Endothelial cell of umbilical vein (primary cell): Measurements from ENCODE around the gene PPP1R1A. TPM values are rescaled to one million over a fixed set of nuclear protein-coding genes. Genes with fewer than 3 reads are reported as not detected.

Experiments
- BruUV-seq: library from RNA; stranded (reverse); fragments of 400-500 nt; replicated peaks from 2 replicates; lab custom pipeline; 2021; lab: Mats Ljungman, UMichigan
- CTCF ChIA-PET: fragments of 300-600, 350-600 bp; sonication (Branson Sonifier 250); formaldehyde crosslinking; loops from one replicate; lab custom pipeline; 2021; ENCODE audit warnings: antibody characterized with exemption, inconsistent platforms; lab: Charles Lee
- POLR2A ChIA-PET: fragments of 300-600, 350-600 bp; sonication (Branson Sonifier 250); formaldehyde crosslinking; loops from one replicate; lab custom pipeline; 2021; ENCODE audit warnings: antibody characterized with exemption, inconsistent platforms; lab: Charles Lee
- DNase-seq: peaks from one replicate; pipeline ENCODE4 v3.0.0-alpha.2; 2011; ENCODE audit warnings: low read depth, low spot score
- FAIRE-seq: peaks from 2 replicates; lab custom pipeline; 2011; peaks lifted over from hg19 to GRCh38; lab: Jason Lieb, UNC
- H2AFZ ChIP-seq: 2 replicates; pipeline ENCODE4 v1.6.0; 2012; ENCODE audit warnings: low read depth, low read length, control low read depth, inconsistent platforms
- H3K27ac ChIP-seq: 2 replicates; pipeline ENCODE4 v1.5.1; 2011; ENCODE audit warnings: low read depth, mild to moderate bottlenecking, control low read depth, low read length, moderate library complexity; ENCODE audit not compliant: insufficient read depth
- H3K27me3 ChIP-seq, 2 experiments: 2 replicates each; pipeline versions ENCODE4 v1.6.0 to v1.6.1; 2011; ENCODE audit warnings: low read length in 2 of 2, mixed read lengths in 1 of 2; ENCODE audit not compliant: control insufficient read depth in 2 of 2, insufficient read depth in 2 of 2
- H3K36me3 ChIP-seq, 2 experiments: 2 replicates in 1 of 2; 3 replicates in 1 of 2; pipeline ENCODE4 v1.5.1; 2011; ENCODE audit warnings: low read length in 2 of 2, mild to moderate bottlenecking in 1 of 2, moderate library complexity in 1 of 2; ENCODE audit not compliant: control insufficient read depth in 2 of 2, insufficient read depth in 2 of 2; ENCODE audit errors: extremely low read depth in 1 of 2
- H3K4me1 ChIP-seq: 3 replicates; pipeline ENCODE4 v1.5.1; 2011; ENCODE audit warnings: mild to moderate bottlenecking, low read length; ENCODE audit not compliant: control insufficient read depth, insufficient read depth; ENCODE audit errors: extremely low read depth
- H3K4me2 ChIP-seq: 2 replicates; pipeline ENCODE4 v1.6.1; 2011; ENCODE audit warnings: low read length, control low read depth, mixed read lengths; ENCODE audit not compliant: insufficient read depth
- H3K4me3 ChIP-seq, 3 experiments: fragments of 200-600 bp in 1 of 3; sonication (generic), shearing (Covaris generic) in 1 of 3; replicated peaks in 1 of 3; 2 replicates each; pipeline ENCODE4 v1.5.1; 2011 to 2016; ENCODE audit warnings: control low read depth in 3 of 3, low read length in 3 of 3, mild to moderate bottlenecking in 2 of 3, inconsistent platforms in 1 of 3, low read depth in 1 of 3, moderate library complexity in 1 of 3; ENCODE audit not compliant: insufficient read depth in 1 of 3
- H3K79me2 ChIP-seq: 2 replicates; pipeline ENCODE4 v1.6.0; 2012; ENCODE audit warnings: low read length, inconsistent platforms; ENCODE audit not compliant: control insufficient read depth, insufficient read depth
- H3K9ac ChIP-seq: replicated peaks from 2 replicates; pipeline ENCODE3; 2011; ENCODE audit warnings: low read length, control low read depth; ENCODE audit not compliant: insufficient read depth; ENCODE audit errors: extremely low read depth
- H3K9me1 ChIP-seq: replicated peaks from 3 replicates; pipeline ENCODE4 v1.6.0; 2011; ENCODE audit warnings: mild to moderate bottlenecking, low read length; ENCODE audit not compliant: control insufficient read depth, insufficient read depth; ENCODE audit errors: extremely low read depth
- H3K9me3 ChIP-seq: replicated peaks from 2 replicates; pipeline ENCODE4 v1.5.1; 2012; ENCODE audit warnings: low read length, inconsistent platforms; ENCODE audit not compliant: control insufficient read depth, insufficient read depth
- H4K20me1 ChIP-seq: replicated peaks from 2 replicates; pipeline ENCODE3; 2011; ENCODE audit warnings: mild to moderate bottlenecking, low read length; ENCODE audit not compliant: control insufficient read depth, insufficient read depth; ENCODE audit errors: extremely low read depth
- CTCF ChIP-seq, 2 donors: IDR thresholded peaks; 1 replicate in 1 of 2; 2 replicates in 1 of 2; pipeline ENCODE4 v1.5.1; 2011; ENCODE audit warnings: low read length in 2 of 2, mild to moderate bottlenecking in 2 of 2, moderate library complexity in 2 of 2, control low read depth in 1 of 2, inconsistent platforms in 1 of 2, low read depth in 1 of 2; ENCODE audit not compliant: insufficient read depth in 1 of 2; ENCODE audit errors: extremely low read depth in 1 of 2
- FOS ChIP-seq: IDR thresholded peaks from 2 replicates; pipeline ENCODE4 v1.6.1; 2011; ENCODE audit warnings: mild to moderate bottlenecking, low read length, moderate library complexity, borderline replicate concordance; ENCODE audit not compliant: insufficient read depth
- GATA2 ChIP-seq: IDR thresholded peaks from 2 replicates; pipeline ENCODE4 v1.7.0; 2011; ENCODE audit warnings: low read depth, mild to moderate bottlenecking, moderate library complexity, mixed read lengths, low read length; ENCODE audit not compliant: insufficient read length, insufficient read depth
- JUN ChIP-seq: IDR thresholded peaks from 2 replicates; pipeline ENCODE4 v1.6.1; 2011; ENCODE audit warnings: borderline replicate concordance, low read depth; ENCODE audit not compliant: insufficient read length, insufficient read depth
- MAX ChIP-seq: IDR thresholded peaks from 2 replicates; pipeline ENCODE4 v1.6.1; 2011; ENCODE audit not compliant: insufficient read depth, insufficient read length
- MYC ChIP-seq: IDR thresholded peaks from one replicate; pipeline ENCODE4 v1.6.1; 2011; ENCODE audit warnings: mild to moderate bottlenecking, low read depth, low read length
- POLR2A ChIP-seq: IDR thresholded peaks from 2 replicates; pipeline ENCODE4 v1.6.1; 2012; ENCODE audit warnings: low read depth, mild to moderate bottlenecking, control low read depth, low read length
- POLR2AphosphoS5 ChIP-seq: IDR thresholded peaks from 2 replicates; pipeline ENCODE4 v1.6.1; 2012; ENCODE audit warnings: low read depth, mild to moderate bottlenecking, control low read depth, low read length, moderate library complexity; ENCODE audit not compliant: insufficient read depth
- dilution Hi-C: fragments of 300-500 bp; cut with MboI; formaldehyde crosslinking; loops from one replicate; pipeline ENCODE4 v1.15.0; 2019; ENCODE audit warnings: low sequenced_read_pairs; ENCODE audit not compliant: extremely low pct_ligation_motif_present
- intact Hi-C: fragments of 100-400 bp; cut with micrococcal nuclease; formaldehyde crosslinking; loops from one replicate; pipeline ENCODE4 v1.10.0; 2022
- polyA plus RNA-seq, 4 experiments: library from polyadenylated mRNA; depleted of rRNA in 3 of 4; stranded (reverse) in 3 of 4; unstranded in 1 of 4; fragments of >200 nt; gene quantifications; 2 replicates each; pipeline versions ENCODE4 v1.2.1 to v1.2.3, GENCODE V29; 2011 to 2012; ENCODE audit warnings: missing spikeins in 1 of 4
- total RNA-seq: library from RNA; stranded (reverse); gene quantifications from 2 replicates; pipeline ENCODE4 v1.2.3, GENCODE V29; 2021

PPP1R1A gene
- total and polyA plus RNA-seq, 2 donors (not counting 3 experiments of a cell fraction or from before 2014, with no cell fraction given), result not detected

GRCh38 chr12:54560374-54560858 lies 28.0 kb downstream of the PPP1R1A start:
- ChIA-PET POLR2A (no interaction called here), CTCF (interaction anchor here (1.0 to 1.2 kb wide), 3 partner anchors 12 to 36 kb away, joined by 3 to 5 read pairs (median 3); no protein-coding TSS in a partner anchor)
- no peaks in the 10 kb centered on the region for H4K20me1 ChIP-seq
- peak overlapping the region; percentile 72 for H2AFZ ChIP-seq
- dilution Hi-C loops (no loop called here), intact Hi-C loops (no loop called here)
- no peaks in the 10 kb centered on the region for H3K4me1 ChIP-seq
- DNase-seq, result peak; percentile 67
- peak overlapping the region; percentile 49 for H3K4me2 ChIP-seq
- no peaks in the 10 kb centered on the region for H3K36me3 ChIP-seq
- FAIRE-seq, result peak; percentile 80
- H3K9me1 ChIP-seq, result no peaks in the 10 kb centered on the region
- no peak overlapping the region for H3K27ac ChIP-seq
- peaks cover 27 to 32% of the 10 kb centered on the region in 2 experiments for H3K27me3 ChIP-seq
- no TSS peak for BruUV-seq
- no peaks in the 10 kb centered on the region for H3K79me2 ChIP-seq
- no peak overlapping the region for H3K4me3 ChIP-seq
- TF ChIP-seq FOS (no peak), POLR2AphosphoS5 (no peak), JUN (no peak)
- no peak overlapping the region for H3K9ac ChIP-seq
- H3K9me3 ChIP-seq, result no peaks in the 10 kb centered on the region

GRCh38 chr12:54558759-54559158 lies 29.7 kb downstream of the PPP1R1A start:
- ChIA-PET CTCF (interaction anchor here (1.0 kb wide), 2 partner anchors 21 to 32 kb away, joined by 3 to 4 read pairs; no protein-coding TSS in a partner anchor), POLR2A (no interaction called here)
- intact Hi-C loops, result no loop called here
- no peak overlapping the region for H3K4me2 ChIP-seq
- H3K27ac ChIP-seq, result no peak overlapping the region
- TF ChIP-seq MAX (no peak), FOS (no peak), CTCF (IDR thresholded peaks at IDR 0.05; ENCODE audit: extremely low read depth in 1 of 2, insufficient read depth in 1 of 2, low read depth in 1 of 2, low read length in 2 of 2) (no peak), JUN (no peak), GATA2 (no peak), POLR2AphosphoS5 (no peak), MYC (no peak), POLR2A (no peak)
- no peaks in the 10 kb centered on the region for H3K9me1 ChIP-seq
- H3K9me3 ChIP-seq, result no peaks in the 10 kb centered on the region
- dilution Hi-C loops, result no loop called here
- H3K79me2 ChIP-seq, result no peaks in the 10 kb centered on the region
- no peaks in the 10 kb centered on the region for H3K36me3 ChIP-seq
- H2AFZ ChIP-seq, result no peak overlapping the region
- DNase-seq (no peak), FAIRE-seq (no peak)
- no peak overlapping the region for H3K4me3 ChIP-seq
- no peaks in the 10 kb centered on the region for H4K20me1 ChIP-seq
- H3K9ac ChIP-seq, result no peak overlapping the region
- no TSS peak for BruUV-seq
- H3K27me3 ChIP-seq, result peaks cover 22 to 33% of the 10 kb centered on the region in 2 experiments
- no peaks in the 10 kb centered on the region for H3K4me1 ChIP-seq
